GM18517 (cell line): ENCODE measurements around the gene IGSF21.

ENCODE experiments used
- ATAC-seq: cut with Tn5 transposase; IDR thresholded peaks from one replicate; pipeline ENCODE4 v1.9.1; 2021; ENCODE audit warnings: mild to moderate bottlenecking, moderate library complexity; ENCODE audit not compliant: unreplicated experiment

IGSF21 gene

DNA sequence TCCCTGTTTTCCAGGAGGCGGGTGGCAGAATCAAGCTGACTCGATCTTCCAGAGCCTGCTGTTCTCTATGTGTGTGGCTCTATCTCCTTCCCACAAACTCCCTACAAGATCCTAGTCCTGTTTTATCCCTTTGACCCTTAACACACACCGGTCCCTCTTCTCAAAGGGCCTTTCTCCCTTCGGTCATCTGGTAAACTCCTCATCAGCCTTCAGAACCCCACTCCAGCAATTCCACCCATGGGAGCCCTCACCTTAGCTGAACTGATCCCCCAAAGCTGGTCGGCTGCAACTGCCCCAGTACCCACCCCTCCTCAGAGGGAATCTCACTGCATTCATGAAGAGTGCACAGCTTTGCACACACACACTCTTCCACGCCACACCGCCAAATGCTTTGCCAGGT, 184.9 kb downstream of the IGSF21 start:
- no peak for ATAC-seq

DNA sequence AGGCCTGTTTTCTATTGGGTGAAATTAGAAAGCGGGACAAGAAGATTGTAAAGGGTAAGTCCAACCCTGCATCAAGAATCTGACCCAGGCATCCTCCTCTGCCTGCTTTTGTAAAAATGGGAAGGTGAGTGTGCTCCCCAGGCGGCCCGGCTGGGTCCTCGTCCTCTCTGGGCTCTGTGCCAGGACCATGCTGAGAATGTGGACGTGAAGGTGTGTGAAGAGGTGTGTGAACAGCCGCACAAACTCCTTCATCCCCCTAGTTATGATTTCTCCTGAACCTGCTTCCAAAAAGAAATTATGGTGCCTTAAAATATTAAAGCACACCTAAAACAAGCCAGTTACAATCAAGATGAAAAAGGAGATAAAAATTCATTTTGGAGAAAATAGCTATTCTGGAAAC, 185.7 kb downstream of the IGSF21 start:
- ATAC-seq, result no peak

DNA sequence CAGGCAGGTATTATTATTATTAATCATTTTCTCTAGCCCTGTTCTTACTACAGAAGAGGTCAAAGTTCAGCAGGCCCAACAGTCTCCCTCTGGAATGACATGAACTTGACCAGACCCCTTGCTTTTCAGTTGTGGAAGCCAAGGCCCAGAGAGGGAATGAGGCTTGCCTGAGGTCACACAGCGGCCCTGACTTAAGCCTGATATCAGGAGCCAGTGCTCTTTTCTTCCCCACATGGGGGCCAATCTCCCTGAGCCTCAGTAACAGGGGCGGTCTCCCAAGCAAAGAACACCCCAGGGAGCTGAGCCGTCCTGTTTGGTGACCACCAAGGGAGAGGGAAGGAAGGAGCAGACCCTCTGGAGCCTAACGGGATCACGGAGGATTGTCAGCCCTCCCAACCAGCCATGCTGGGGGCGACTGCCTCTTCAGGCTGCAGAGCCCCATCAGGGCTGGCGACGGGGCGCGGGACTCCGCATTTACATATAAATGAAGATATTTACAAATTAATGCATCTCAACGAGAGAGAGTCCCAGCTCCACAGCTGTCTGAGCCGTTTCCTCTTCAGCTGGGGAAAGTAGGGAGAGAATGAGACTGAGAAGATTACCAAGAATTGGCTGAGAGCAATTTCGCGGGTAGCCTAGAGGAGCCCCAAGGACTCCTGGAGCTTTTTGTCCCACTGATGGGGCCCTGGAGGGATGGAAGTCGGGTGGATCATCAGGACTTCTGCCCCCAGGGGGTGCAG, 187.0 kb downstream of the IGSF21 start:
- ATAC-seq, result no peak

DNA sequence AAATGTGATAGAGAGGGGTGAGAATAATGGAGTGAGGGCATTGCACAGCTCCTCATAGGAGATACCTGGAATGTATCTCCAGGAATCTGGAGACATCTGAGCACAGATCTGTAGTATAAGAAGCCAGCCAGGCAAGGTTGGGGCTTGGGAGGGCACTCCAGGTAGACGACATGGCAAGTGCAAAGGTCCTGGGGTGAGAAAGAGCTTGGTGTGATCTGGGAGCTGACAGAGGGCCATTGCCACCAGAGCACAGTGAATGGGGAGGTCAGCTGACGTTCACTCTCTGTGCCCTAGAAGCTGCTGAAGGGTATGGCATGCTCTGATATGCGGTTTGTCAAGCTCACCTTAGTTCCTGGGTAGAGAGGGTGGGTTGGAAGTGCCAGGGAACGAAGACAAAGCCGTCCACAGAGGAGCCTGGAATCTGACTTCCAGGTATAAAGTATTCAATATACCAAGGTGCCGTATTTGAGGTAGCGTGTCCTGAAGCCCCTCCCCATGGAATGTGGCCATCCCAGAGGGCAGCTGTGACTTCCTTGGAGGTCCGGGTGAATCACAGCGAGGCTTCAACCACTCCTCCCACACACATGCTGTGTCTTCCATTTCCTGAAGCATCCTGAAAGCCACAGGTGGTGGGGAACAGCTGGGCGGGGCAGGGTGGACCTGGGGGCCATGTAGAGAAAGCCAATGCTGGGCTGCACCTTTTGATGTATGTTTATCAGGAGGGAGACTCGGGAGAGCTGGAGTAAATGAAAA, 190.5 kb downstream of the IGSF21 start:
- no peak for ATAC-seq

DNA sequence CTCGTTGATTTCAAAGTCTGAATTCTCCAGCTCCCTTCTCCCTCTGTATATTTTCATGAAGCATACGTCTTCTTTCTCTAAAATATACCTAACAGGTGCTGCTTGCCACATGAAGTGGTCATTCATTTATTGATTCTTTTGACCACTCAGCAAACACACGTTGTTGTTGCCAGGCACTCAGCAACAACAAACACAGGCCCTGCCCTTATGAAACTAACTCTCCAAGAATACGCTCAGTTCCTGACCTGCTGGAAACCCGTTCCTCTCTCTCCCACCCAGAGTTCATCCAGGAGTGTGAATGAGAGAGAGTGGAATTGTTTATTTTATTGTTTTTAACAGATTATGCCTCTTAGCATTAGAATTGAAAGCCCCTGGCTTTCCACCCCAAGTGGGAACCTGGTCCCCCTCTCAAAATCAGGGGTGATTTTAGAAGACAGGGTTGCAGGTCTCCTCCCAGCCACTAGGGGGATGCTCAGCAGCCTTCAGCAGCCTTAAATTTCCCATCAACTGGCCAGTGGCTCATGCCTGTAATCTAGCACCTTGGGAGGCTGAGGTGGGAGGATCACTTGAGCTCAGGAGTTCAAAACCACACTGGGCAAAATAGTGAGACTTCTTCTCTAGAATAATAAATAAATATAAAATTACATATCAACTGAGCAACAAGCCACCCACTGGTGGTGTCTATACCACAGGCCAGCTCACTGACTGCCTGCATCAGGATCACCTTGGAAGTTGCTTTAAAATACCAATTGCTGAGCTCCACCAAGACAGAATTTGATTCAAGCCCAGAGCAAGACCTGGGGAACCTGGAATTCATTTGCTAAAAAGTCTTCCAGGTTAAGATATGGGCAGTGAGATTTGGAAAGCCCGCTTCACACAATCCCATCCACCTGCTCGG, 192.1 kb downstream of the IGSF21 start:
- no peak for ATAC-seq

DNA sequence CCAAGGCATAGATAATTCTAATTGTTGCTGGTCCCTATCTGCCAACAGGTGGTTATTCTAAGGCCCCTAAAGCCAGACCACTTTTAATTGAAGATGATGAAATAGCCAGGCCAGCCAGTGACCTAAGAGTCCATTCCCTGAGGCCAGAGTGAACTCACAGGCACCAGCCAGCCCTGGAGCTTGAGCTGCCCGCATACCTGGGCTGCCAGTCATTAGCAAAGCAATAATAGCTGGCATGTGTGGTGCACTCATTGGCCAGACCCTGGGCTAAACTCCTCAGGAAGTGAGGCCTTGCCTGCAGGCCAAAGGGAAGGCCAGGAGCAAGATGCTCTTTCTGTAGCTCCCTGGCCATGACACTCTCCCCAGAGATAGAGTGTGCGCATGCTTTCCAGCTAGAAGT, 192.8 kb downstream of the IGSF21 start:
- no peak for ATAC-seq

DNA sequence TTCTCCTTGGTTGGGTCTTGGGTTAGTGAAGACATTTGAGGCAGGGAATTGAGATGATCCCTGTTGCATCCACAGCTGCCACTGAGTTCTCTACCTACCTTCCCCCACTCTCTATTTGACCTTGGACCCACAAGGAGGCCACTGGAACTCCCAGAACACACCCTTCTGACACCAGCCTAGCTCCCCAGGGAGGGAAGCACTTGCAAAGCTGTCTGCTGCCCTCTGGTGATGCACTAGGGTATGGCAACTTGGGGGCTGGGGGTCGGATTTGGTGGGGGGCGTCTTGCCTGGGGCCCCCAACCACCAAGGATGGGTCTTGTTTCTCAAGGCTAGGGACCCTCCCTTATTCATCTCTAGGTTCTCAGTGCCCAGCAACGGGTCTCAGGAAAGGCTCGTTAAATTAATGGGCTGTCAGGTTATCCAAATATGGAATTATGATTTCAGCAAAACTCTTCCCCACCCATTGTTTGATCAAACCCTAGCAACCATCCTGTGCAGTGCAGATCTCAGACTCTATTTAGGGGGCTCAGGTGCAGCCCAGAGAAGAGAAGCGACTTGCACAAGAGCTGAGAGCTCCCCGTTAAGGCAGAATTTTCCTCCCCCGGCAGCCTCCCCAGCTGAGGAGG, 195.3 kb downstream of the IGSF21 start:
- ATAC-seq, result no peak

DNA sequence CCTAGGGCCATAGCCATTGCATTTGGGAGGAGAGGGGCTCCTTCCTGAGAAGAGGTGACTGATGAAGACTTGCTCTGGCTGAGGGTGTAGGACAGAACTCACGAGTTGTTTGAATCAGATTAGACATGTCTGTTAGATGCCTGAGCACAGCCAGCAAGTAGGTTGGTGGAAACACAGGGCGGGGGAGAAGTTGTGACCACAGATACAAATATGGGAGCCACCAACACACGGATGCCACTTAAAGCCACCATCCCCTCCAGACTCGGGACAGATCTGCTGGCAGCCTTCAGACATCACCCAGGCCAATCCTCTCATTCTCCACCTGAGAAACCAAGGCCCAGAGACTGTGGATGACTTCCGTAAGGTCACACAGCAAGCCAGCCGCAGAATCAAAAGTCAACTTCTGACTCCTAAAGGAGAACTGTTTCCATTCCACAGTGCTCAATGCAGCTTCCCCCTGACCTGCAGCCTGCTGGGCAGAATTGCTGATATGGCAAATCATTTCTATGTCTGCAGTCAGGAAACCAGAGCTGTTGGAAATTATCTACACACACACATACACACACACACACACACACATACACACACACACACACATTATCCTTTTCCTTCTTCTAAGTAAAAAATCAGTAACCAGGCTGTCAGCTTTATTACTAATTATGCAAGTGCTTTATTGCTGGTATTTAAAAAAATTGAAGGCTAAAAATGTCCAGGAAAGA, 196.7 kb downstream of the IGSF21 start:
- ATAC-seq, result no peak

DNA sequence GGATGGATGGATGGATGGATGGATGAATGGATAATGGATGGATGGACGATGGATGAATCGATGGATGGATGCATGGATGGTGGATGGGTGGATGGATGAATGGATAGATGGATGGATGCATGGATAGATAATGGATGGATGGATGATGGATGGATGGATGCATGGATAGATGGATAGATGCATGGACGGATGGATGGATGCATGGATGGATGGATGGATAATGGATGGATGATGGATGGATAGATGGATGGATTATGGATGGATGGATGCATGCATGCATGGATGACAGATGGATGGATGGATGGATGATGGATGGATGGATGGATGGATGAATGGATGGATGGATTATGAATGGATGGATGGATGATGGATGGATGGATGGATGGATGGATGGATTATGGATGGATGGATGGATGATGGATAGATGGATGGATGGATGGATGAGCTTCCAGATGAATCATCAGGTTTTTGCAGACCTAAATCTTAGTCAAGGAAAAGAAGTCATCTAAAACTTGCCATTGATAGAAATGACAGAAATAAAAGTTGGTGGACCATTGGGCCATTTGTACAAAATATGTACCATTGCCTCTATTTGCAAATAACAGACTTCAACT, 197.7 kb downstream of the IGSF21 start:
- ATAC-seq, result no peak

DNA sequence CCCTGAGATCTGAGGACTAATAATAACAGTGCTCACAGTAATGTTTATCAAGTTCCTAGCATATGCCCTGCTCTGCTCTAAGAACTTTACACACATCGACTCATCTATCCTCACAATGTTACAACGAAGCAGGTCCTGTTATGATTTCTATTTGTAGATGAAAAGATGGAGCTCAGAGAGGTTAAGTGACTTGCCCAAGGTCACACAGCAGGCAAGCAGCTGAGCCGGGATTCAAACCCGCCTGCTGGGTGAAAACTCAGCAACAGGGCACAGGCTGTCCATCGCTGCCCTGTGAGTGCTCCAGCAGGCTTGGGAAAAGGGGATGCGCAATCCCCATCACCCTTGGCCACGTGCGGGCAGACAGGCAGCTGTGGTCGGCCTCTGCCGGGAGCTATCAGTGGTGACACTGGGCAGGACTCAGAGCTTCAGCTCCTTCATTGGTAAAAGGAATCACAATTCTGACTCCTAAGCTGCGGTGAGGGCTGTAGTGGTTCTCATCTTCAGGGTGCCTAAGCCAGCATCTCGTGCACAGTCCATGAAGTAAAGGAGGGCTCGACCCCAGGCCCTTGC, 199.8 kb downstream of the IGSF21 start:
- ATAC-seq, result no peak

DNA sequence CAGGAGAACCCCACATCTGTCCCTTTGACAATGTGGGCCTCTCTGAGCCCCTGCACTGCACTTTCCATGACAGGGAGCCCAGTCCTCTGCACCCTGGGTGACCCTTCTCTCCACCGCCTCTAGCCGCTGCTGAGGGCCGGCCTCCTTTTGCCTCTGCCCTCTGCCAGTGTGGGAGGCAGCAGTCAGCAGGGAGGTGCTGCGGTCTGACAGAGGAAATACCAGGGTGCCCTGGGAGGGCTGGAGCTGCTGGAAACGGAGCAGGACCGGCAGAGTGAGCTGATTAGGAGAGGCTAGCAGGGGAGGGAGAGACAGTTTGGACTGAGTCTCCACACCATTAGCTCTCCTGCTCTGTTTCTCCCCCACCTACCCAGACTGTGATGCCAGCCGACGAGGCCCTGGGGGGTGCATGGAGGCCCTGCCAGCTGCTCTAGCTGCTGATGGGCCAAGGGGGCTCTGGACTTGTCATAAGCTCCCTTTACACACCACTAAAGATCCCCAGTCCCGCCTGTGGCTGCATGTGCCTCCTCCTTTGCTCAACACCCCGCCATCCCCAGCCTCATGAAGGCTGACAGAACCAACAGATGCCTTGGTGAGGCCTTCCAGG, 202.1 kb downstream of the IGSF21 start:
- ATAC-seq, result no peak

DNA sequence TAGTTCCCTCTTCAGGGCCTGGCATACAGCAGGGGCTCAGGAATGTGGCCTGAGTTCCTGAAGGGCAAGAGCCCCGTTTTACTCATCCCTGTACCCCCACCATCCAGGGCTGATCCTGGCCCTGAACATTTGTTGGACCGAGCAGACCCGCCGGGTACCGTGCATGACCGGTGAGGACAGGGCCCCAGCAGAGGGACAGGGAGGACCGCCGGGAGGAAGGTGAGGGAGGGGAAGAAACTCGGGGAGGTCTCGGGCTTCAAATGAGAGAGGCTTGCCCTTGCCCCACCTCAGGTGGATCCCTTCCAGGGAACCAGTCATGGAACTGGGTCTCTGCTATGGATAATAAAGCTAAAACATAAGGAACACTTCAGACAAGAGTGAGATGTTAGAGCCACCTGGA, 205.4 kb downstream of the IGSF21 start:
- no peak for ATAC-seq

DNA sequence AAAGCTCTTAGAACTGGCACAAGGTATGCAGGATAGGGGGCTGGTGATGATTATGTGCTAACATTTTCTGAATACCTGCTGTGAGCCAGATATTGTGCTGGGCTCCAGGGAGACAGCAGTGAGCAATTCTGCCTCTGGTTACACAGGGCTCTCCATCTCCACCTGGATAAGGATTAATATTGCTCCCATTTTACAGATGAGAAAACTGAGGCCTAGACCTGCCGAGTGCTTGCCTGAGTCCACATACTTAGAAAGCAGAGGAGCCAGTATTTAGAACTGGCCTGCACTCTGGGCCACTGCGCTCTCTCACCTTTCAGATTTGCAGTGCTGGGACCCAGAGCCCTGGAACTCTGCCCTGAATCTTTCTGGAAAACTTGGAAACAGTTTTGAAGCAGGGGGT, 205.9 kb downstream of the IGSF21 start:
- no peak for ATAC-seq

DNA sequence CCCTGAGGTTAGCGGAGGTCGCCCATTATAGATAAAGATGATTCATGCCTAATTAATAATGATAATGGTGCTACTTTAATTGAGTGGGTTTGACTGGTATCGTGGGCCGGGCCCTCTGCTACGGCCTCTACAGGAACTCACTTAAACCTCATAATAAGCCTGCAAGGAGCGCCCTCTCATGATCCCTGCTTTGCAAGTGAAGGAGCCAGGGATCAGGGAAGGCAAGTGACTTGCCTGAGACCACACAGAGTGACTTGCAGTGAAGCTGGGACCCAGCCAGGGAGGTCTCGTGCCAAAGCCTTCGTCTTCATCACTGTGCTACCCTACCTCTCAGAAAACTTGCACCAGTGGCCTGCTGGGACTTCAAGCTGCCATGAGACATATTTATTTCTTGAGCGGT, 206.8 kb downstream of the IGSF21 start:
- ATAC-seq, result no peak

DNA sequence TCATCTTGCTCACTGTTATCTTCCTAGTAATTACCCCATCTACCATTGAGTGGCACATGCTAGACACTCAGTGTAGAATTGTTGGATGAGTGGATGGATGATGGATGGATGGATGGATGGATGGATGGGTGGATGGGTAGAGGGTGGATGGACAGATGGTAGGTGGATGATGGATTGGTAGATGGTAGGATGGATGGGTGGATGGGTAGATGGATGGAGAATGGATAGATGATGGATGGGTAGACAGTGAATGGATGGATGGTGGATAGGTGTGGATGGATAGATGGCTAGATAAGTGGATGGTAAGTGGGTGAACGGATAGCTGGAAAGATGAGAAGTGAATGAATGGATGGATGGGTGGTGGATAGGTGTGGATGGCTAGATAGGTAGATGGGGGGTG, 207.9 kb downstream of the IGSF21 start:
- no peak for ATAC-seq

DNA sequence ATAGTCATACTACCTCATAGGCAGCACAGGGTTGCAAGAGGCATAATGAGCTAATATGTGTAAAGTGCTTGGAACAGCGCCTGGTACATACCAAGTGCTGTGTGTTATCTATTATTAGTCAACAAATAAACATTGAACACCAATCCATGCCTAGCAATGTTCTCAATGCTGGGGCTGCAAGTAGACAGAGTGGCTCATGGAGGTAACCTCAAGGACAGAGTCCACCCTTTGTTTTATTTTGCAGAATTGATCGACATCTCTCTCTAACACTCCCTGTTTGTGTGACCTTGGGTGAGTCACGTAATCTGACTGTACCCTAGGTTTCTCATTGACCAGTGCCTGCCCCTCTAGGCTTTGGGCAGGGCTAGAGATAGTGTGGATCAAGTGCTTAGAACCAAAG, 209.2 kb downstream of the IGSF21 start:
- no peak for ATAC-seq

DNA sequence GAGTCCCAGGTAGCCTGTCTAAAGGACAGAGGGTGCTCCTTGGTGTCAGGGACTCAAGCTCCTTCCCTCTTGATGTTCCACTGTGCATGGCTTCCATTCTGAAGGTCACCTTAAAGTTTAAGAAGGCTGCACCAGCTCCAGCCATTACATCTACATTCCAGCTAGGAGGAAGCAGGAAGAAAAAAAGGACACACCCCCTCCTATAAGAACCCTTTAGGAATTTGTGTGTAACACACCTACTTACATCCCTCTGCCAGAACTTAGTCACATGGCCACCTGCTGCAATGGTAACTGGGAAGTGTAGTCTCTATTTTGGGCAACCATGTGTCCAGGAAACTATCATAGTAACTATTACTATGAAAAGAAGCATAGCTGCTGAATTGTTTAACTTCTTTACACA, 211.5 kb downstream of the IGSF21 start:
- no peak for ATAC-seq

DNA sequence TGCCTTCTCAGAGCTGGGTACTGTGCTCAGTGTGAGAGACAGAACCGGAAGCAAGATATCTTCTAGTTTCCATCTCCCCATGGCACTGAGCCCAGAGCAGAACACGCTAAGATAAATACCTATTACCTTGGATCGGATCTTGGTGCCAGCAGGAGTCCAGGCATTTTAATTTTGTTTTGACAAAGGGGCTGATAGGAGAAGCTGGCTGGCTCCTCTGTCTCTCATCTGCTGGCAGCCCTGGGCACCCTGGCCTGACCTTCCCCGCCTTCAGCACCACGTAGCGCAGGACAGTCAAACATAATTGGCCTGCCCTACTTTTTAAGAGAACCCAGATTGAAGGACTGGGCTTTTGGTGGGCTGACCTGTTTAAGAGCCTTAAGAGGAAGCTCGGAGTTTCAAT, 212.5 kb downstream of the IGSF21 start:
- no peak for ATAC-seq

DNA sequence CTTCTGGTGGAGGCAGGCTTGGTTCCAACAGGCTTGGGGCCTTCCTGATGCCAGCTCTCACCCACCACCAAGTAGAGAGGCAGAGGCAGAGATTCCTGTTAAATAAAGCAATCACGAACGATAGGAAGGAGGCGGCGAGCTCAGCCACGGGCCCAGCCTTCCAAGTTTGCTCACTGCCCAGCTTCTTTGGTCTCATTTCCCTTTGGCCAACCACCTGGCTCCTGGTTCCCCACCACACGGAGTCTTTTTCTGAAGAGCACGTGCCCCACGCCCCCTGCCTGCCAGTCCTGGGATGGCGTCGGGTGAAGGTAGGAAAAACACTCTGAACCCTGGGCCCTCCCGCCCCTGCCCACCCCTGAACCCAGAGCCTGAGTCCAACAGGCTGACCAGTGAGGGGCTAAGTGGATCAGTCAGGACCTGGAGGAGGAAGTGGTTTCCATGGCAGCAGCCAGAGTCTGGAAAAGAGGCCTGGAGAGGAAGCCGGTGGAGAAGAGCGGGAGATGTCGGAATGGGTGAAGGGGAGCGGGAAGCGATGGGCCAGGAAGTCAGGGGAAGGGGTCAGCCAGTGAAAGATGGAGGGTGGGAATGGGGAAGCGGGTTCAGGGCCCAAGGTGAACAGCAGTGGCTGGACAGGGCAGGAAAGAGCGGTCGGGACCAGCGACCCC, 214.9 kb downstream of the IGSF21 start:
- no peak for ATAC-seq
